Small intestine (tissue), 7 donors: Measurements from ENCODE around the gene SPATA20. TPM values are rescaled to one million over a fixed set of nuclear protein-coding genes. Genes with fewer than 3 reads are reported as not detected.

Experiments used
- DNase-seq, 2 donors: peaks; one replicate each; pipeline versions ENCODE4 v3.0.0 to v3.0.0-alpha.2; 2013
- FAIRE-seq: peaks from 2 replicates; lab custom pipeline; 2012; peaks lifted over from hg19 to GRCh38; lab: Jason Lieb, UNC
- H3K27ac ChIP-seq, 3 donors: one replicate each; pipeline ENCODE4 v1.5.1; 2013; ENCODE audit warnings: low read length in 2 of 3, mild to moderate bottlenecking in 2 of 3, control low read depth in 1 of 3, inconsistent platforms in 1 of 3, low read depth in 1 of 3, moderate library complexity in 1 of 3
- H3K27me3 ChIP-seq, 3 donors: one replicate each; pipeline ENCODE4 v1.6.1; 2013; ENCODE audit warnings: low read length in 3 of 3, inconsistent platforms in 1 of 3; ENCODE audit not compliant: control insufficient read depth in 3 of 3, insufficient read depth in 3 of 3
- H3K36me3 ChIP-seq, 3 donors: one replicate each; pipeline ENCODE4 v1.6.1; 2013; ENCODE audit warnings: low read length in 3 of 3, inconsistent platforms in 1 of 3, low read depth in 1 of 3, mild to moderate bottlenecking in 1 of 3, moderate library complexity in 1 of 3; ENCODE audit not compliant: control insufficient read depth in 3 of 3, insufficient read depth in 2 of 3
- H3K4me1 ChIP-seq, 3 donors: one replicate each; pipeline ENCODE4 v1.6.1; 2013; ENCODE audit warnings: low read length in 2 of 3, inconsistent platforms in 1 of 3, low read depth in 1 of 3, mild to moderate bottlenecking in 1 of 3, moderate library complexity in 1 of 3; ENCODE audit not compliant: control insufficient read depth in 3 of 3, insufficient read depth in 2 of 3
- H3K4me3 ChIP-seq, 3 donors: one replicate each; pipeline ENCODE4 v1.5.1; 2013; ENCODE audit warnings: low read length in 3 of 3, control low read depth in 1 of 3, inconsistent platforms in 1 of 3, low read depth in 1 of 3, mild to moderate bottlenecking in 1 of 3, moderate library complexity in 1 of 3
- H3K9me3 ChIP-seq, 2 donors: one replicate each; pipeline ENCODE4 v1.6.1; 2013; ENCODE audit warnings: low read depth in 1 of 2, low read length in 1 of 2; ENCODE audit not compliant: control insufficient read depth in 2 of 2, insufficient read depth in 1 of 2
- WGBS, 3 donors: extraction: QIAGEN DNeasy Blood & Tissue Kit; methylation state at CpG; one replicate each; pipeline ENCODE4 v1.1.7; 2013; 5-methylcytosine and 5-hydroxymethylcytosine counted together
- polyA plus RNA-seq, 4 donors: library from polyadenylated mRNA; stranded (reverse) in 3 of 4; unstranded in 1 of 4; fragments of 200-250 nt in 3 of 4; fragments of 120-200 nt in 1 of 4; gene quantifications; one replicate each; pipeline versions ENCODE4 v1.2.1 to v1.2.3, GENCODE V29; 2013
- donor health status: healthy with polysubstance abuse.
- donor health status: control.
- donor health status: control.
- donor health status: Bipolar disorder and iron deficiency.
- donor health status: healthy.

Gene SPATA20
- polyA plus RNA-seq, 4 donors: 7.0 to 67.0 (median 23.6) TPM

- H3K4me1 ChIP-seq: peaks cover 0 to 6% (median 0%) of the 10 kb centered on the region in 3 donors
- peaks cover 0 to 2% (median 0%) of the 10 kb centered on the region in 3 donors for H3K36me3 ChIP-seq
- no peak for DNase-seq
- H3K27me3 ChIP-seq: peaks cover 0 to 44% (median 8%) of the 10 kb centered on the region in 3 donors
- no peak overlapping the region for H3K27ac ChIP-seq
- FAIRE-seq: no peak
- H3K9me3 ChIP-seq: no peaks in the 10 kb centered on the region
- WGBS, 3 donors: 75 to 86% (median 79%) methylated on average over 12 of the region's 12 CpGs
- no peak overlapping the region for H3K4me3 ChIP-seq
Observed at GRCh38 chr17:50568659-50569058, 21.7 kb downstream of the SPATA20 start.

- Histone ChIP-seq H3K4me3 (no peak overlapping the region), H3K27me3 (peaks cover 0 to 35% (median 6%) of the 10 kb centered on the region in 3 donors), H3K4me1 (peaks cover 0 to 6% (median 0%) of the 10 kb centered on the region in 3 donors), H3K36me3 (peaks cover 0 to 2% (median 0%) of the 10 kb centered on the region in 3 donors), H3K27ac (no peak overlapping the region), H3K9me3 (no peaks in the 10 kb centered on the region)
- DNase-seq (no peak), FAIRE-seq (no peak)
- 84 to 86% (median 85%) methylated on average over 7 of the region's 7 CpGs for WGBS, 3 donors
Observed at GRCh38 chr17:50569592-50569991, 22.6 kb downstream of the SPATA20 start.

GRCh38 chr17:50570032-50570431, 23.1 kb downstream of the SPATA20 start:
- peaks cover 0 to 2% (median 0%) of the 10 kb centered on the region in 3 donors for H3K36me3 ChIP-seq
- DNase-seq: no peak
- no peak overlapping the region for H3K4me3 ChIP-seq
- H3K9me3 ChIP-seq: no peaks in the 10 kb centered on the region
- H3K4me1 ChIP-seq: peaks cover 0 to 6% (median 0%) of the 10 kb centered on the region in 3 donors
- FAIRE-seq: no peak
- no peak overlapping the region for H3K27ac ChIP-seq
- H3K27me3 ChIP-seq: peaks cover 0 to 30% (median 4%) of the 10 kb centered on the region in 3 donors
- 86 to 92% (median 87%) methylated on average over 8 of the region's 8 CpGs for WGBS, 3 donors

- 74 to 80% (median 79%) methylated on average over 7 of the region's 7 CpGs for WGBS, 3 donors
- H3K36me3 ChIP-seq: peaks cover 0 to 2% (median 0%) of the 10 kb centered on the region in 3 donors
- H3K4me3 ChIP-seq: no peak overlapping the region
- H3K4me1 ChIP-seq: peaks cover 0 to 1% (median 0%) of the 10 kb centered on the region in 3 donors
- no peak for DNase-seq
- no peaks in the 10 kb centered on the region for H3K9me3 ChIP-seq
- FAIRE-seq: no peak
- H3K27ac ChIP-seq: no peak overlapping the region
- peaks cover 0 to 26% (median 4%) of the 10 kb centered on the region in 3 donors for H3K27me3 ChIP-seq
Observed at GRCh38 chr17:50570528-50570927, 23.6 kb downstream of the SPATA20 start.

- Histone ChIP-seq H3K27me3 (peaks cover 0 to 15% (median under 1%) of the 10 kb centered on the region in 3 donors), H3K36me3 (peaks cover 0 to 4% (median 0%) of the 10 kb centered on the region in 3 donors), H3K4me1 (no peaks in the 10 kb centered on the region), H3K9me3 (no peaks in the 10 kb centered on the region), H3K4me3 (no peak overlapping the region), H3K27ac (no peak overlapping the region)
- no peak for FAIRE-seq
- DNase-seq: no peak
- WGBS, 3 donors: 79 to 87% (median 79%) methylated on average over 19 of the region's 19 CpGs
Observed at GRCh38 chr17:50571681-50572080, 24.7 kb downstream of the SPATA20 start.

GRCh38 chr17:50572541-50572940, 25.6 kb downstream of the SPATA20 start:
- Histone ChIP-seq H3K4me1 (no peaks in the 10 kb centered on the region), H3K36me3 (peaks cover 0 to 4% (median 0%) of the 10 kb centered on the region in 3 donors), H3K4me3 (no peak overlapping the region), H3K9me3 (no peaks in the 10 kb centered on the region), H3K27me3 (peaks cover 0 to 8% (median 0%) of the 10 kb centered on the region in 3 donors), H3K27ac (no peak overlapping the region)
- FAIRE-seq (no peak), DNase-seq (no peak)
- WGBS, 3 donors: 92 to 94% (median 93%) methylated on average over 20 of the region's 20 CpGs

- FAIRE-seq (no peak), DNase-seq (no peak)
- Histone ChIP-seq H3K27me3 (peaks cover 0 to 5% (median 2%) of the 10 kb centered on the region in 3 donors), H3K9me3 (no peaks in the 10 kb centered on the region), H3K4me3 (no peak overlapping the region), H3K4me1 (no peaks in the 10 kb centered on the region), H3K27ac (no peak overlapping the region), H3K36me3 (peaks cover 0 to 4% (median 0%) of the 10 kb centered on the region in 3 donors)
- WGBS, 3 donors: 85 to 88% (median 87%) methylated on average over 12 of the region's 12 CpGs
Observed at GRCh38 chr17:50573866-50574611, 27.1 kb downstream of the SPATA20 start.

- peaks cover 0 to 4% (median 0%) of the 10 kb centered on the region in 3 donors for H3K36me3 ChIP-seq
- peaks cover 0 to 2% (median 0%) of the 10 kb centered on the region in 3 donors for H3K27me3 ChIP-seq
- H3K4me3 ChIP-seq: no peak overlapping the region
- FAIRE-seq: no peak
- no peaks in the 10 kb centered on the region for H3K4me1 ChIP-seq
- 66 to 86% (median 72%) methylated on average over 25 to 33 of the region's 33 CpGs for WGBS, 3 donors
- H3K27ac ChIP-seq: no peak overlapping the region
- no peak for DNase-seq
- no peaks in the 10 kb centered on the region for H3K9me3 ChIP-seq
Observed at GRCh38 chr17:50575581-50576210, 28.7 kb downstream of the SPATA20 start.
